Activated naive CD8-positive, alpha-beta T cell treated with anti-CD3 and anti-CD28 coated beads for 36 hours (primary cell): ENCODE results near the gene LDLRAD4. TPM values are rescaled to one million over a fixed set of nuclear protein-coding genes. Genes with fewer than 3 reads are reported as not detected.
A peak's percentile ranks its signal among the peaks of the same experiment; 100 is the strongest.

Experiments used
- DNase-seq: peaks from one replicate; pipeline ENCODE4 v3.0.0; 2021
- H3K27ac Mint-ChIP-seq: one replicate; pipeline ENCODE4 v1.8.0; 2022; ENCODE audit warnings: mild to moderate bottlenecking, moderate library complexity, mixed read lengths
- H3K27me3 Mint-ChIP-seq: one replicate; pipeline ENCODE4 v1.8.0; 2022; ENCODE audit warnings: mild to moderate bottlenecking, mixed read lengths
- H3K36me3 Mint-ChIP-seq: one replicate; pipeline ENCODE4 v1.8.0; 2021; ENCODE audit warnings: mild to moderate bottlenecking, mixed read lengths
- H3K4me1 Mint-ChIP-seq: one replicate; pipeline ENCODE4 v1.8.0; 2021; ENCODE audit warnings: mixed read lengths
- H3K4me3 Mint-ChIP-seq: one replicate; pipeline ENCODE4 v1.8.0; 2022; ENCODE audit warnings: mild to moderate bottlenecking, moderate library complexity, mixed read lengths
- H3K9me3 Mint-ChIP-seq: one replicate; pipeline ENCODE4 v1.8.0; 2022; ENCODE audit warnings: mixed read lengths
- total RNA-seq, 2 experiments: library from RNA; stranded (reverse); gene quantifications; one replicate each; pipeline ENCODE4 v1.2.3, GENCODE V29; 2021

The LDLRAD4 gene
- total RNA-seq, 2 experiments from 2014 or later = 27.4 to 27.5 TPM

DNA sequence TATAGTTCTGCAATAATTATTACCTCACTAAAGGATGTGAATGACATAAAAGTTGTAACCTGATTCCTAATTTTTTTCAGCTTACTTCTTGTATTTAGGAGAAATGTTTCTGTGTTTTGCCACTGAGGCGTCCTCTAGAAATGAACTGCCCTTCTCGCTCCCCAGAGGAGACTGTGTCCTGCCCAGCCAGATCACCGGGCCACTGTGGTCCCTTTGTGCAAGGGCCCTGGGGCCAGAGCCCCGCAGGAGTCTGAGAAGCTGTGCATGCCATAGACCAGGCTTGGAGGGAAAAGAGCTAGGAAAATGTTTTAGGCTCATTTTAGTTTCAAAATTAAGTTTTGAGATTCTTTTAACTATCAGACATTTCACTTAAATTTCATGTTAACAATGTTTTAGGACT is 31.1 kb upstream of the LDLRAD4 start:
- Mint-ChIP-seq H3K27me3 (no peaks in the 10 kb centered on the region), H3K36me3 (no peaks in the 10 kb centered on the region), H3K9me3 (no peaks in the 10 kb centered on the region), H3K4me1 (no peaks in the 10 kb centered on the region), H3K27ac (no peak overlapping the region), H3K4me3 (no peak overlapping the region)
- no peak for DNase-seq

DNA sequence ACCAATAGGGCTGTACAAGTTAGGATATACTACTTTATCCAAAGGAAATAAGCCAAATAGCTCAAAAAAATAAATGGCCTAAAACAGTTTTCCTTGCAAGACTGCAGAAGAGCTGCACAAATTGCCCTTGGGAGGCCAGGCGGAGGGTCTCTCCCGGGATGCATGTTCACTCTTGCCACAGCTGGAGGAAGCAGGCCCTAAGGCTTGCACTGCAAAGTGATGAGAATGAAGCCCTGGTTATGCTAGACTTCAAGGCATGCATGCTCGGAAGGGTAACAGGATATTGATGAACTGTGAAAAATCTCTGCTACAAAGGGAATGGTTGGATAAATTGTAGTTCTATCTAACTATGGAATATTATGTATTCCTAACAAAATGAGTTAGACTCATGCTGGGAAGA is 27.5 kb upstream of the LDLRAD4 start:
- Mint-ChIP-seq H3K9me3 (no peaks in the 10 kb centered on the region), H3K4me3 (no peak overlapping the region), H3K27ac (no peak overlapping the region), H3K36me3 (no peaks in the 10 kb centered on the region), H3K4me1 (no peaks in the 10 kb centered on the region), H3K27me3 (no peaks in the 10 kb centered on the region)
- DNase-seq = no peak

- no peak overlapping the region for H3K4me3 Mint-ChIP-seq
- H3K27me3 Mint-ChIP-seq = no peaks in the 10 kb centered on the region
- no peak for DNase-seq
- H3K36me3 Mint-ChIP-seq = no peaks in the 10 kb centered on the region
- peaks cover 2% of the 10 kb centered on the region for H3K9me3 Mint-ChIP-seq
- H3K27ac Mint-ChIP-seq = no peak overlapping the region
- H3K4me1 Mint-ChIP-seq = no peaks in the 10 kb centered on the region
Measured at GRCh38 chr18:13191779-13192178, 26.8 kb upstream of the LDLRAD4 start.

- Mint-ChIP-seq H3K9me3 (peaks cover 2% of the 10 kb centered on the region), H3K27ac (no peak overlapping the region)
Measured at GRCh38 chr18:13192970-13193369, 25.6 kb upstream of the LDLRAD4 start.

DNA sequence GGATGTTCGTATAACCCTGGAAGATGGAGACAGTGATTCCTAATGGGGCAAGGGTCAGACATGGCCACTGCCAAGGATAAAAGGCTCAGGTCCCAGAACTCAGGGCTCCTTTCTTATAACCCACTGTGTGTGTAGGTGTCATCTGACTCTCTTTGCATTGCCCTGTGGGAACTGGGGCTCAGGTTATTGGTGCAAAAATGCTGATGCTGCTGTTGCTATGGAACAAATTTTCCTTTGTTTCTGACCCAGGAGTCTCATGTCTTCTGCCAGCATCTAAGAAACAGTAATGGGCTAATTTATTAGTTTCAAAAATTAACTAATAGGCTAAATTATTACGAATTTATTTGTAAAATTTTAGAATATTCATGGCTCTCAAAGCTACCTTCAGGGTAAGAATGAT is 24.3 kb upstream of the LDLRAD4 start:
- DNase-seq = no peak

More at GRCh38 chr18:13192970-13193369, 25.6 kb upstream of the LDLRAD4 start:
- no peaks in the 10 kb centered on the region for H3K4me1 Mint-ChIP-seq
- no peak for DNase-seq
- no peaks in the 10 kb centered on the region for H3K27me3 Mint-ChIP-seq
- no peak overlapping the region for H3K4me3 Mint-ChIP-seq
- H3K36me3 Mint-ChIP-seq = no peaks in the 10 kb centered on the region

DNA sequence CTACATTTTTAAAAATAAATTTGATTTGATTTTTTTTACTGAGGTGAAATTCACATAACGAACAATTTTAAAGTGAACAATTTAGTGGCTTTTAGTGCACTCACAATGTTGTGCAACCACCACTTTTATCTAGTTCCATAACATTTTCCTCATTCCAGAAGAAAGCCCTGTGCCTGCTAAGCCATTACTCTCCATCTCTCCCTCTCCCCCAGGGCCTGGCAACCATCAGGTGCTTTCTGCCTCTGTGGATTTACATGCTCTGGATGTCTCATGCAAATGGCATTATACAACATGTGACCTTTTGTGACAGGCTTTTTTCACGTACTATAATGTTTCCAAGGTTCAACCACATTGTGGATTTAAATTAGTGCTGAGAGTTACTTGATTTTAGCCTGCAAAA is 19.9 kb upstream of the LDLRAD4 start:
- H3K4me1 Mint-ChIP-seq = no peaks in the 10 kb centered on the region
- H3K36me3 Mint-ChIP-seq = peaks cover 7% of the 10 kb centered on the region
- no peak overlapping the region for H3K27ac Mint-ChIP-seq
- H3K9me3 Mint-ChIP-seq = peaks cover 22% of the 10 kb centered on the region
- no peak for DNase-seq
- H3K4me3 Mint-ChIP-seq = no peak overlapping the region
- H3K27me3 Mint-ChIP-seq = no peaks in the 10 kb centered on the region

More for the DNA sequence above, 24.3 kb upstream of the LDLRAD4 start:
- Mint-ChIP-seq H3K36me3 (no peaks in the 10 kb centered on the region), H3K4me1 (no peaks in the 10 kb centered on the region), H3K4me3 (no peak overlapping the region), H3K9me3 (peaks cover 6% of the 10 kb centered on the region), H3K27me3 (no peaks in the 10 kb centered on the region), H3K27ac (no peak overlapping the region)

GRCh38 chr18:13199169-13199568 is 19.4 kb upstream of the LDLRAD4 start:
- H3K36me3 Mint-ChIP-seq = peaks cover 7% of the 10 kb centered on the region
- no peak for DNase-seq
- H3K9me3 Mint-ChIP-seq = peaks cover 22% of the 10 kb centered on the region
- H3K27ac Mint-ChIP-seq = no peak overlapping the region
- no peaks in the 10 kb centered on the region for H3K27me3 Mint-ChIP-seq
- no peak overlapping the region for H3K4me3 Mint-ChIP-seq
- H3K4me1 Mint-ChIP-seq = no peaks in the 10 kb centered on the region

GRCh38 chr18:13201292-13201691 is 17.3 kb upstream of the LDLRAD4 start:
- Mint-ChIP-seq H3K36me3 (peaks cover 7% of the 10 kb centered on the region), H3K27me3 (peaks cover 10% of the 10 kb centered on the region), H3K9me3 (peaks cover 20% of the 10 kb centered on the region), H3K27ac (no peak overlapping the region), H3K4me1 (no peaks in the 10 kb centered on the region), H3K4me3 (no peak overlapping the region)
- no peak for DNase-seq

GRCh38 chr18:13202571-13202970 is 16.0 kb upstream of the LDLRAD4 start:
- Mint-ChIP-seq H3K9me3 (peaks cover 20% of the 10 kb centered on the region), H3K27ac (no peak overlapping the region)

DNA sequence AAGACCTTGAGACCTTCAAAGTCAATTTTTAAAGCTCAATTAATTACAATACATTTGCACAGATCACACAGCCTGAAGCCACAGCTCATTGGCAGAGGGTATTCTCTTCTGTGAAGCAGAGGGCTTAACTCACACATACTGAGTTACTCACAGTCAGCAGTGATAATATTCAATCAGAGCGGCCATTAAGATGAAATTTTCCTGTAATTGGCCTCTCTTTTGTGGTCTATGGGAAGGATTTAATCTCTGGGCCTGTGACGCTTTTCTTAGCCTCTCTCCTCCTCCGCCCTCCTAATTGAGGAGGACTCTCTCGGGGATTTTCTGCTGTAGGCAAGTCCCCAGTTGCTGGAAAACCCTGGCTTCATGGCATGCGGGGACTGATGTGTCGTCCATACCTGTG is 12.3 kb upstream of the LDLRAD4 start:
- Mint-ChIP-seq H3K4me3 (no peak overlapping the region), H3K27me3 (peaks cover 35% of the 10 kb centered on the region), H3K36me3 (no peaks in the 10 kb centered on the region), H3K9me3 (no peaks in the 10 kb centered on the region), H3K27ac (no peak overlapping the region), H3K4me1 (peaks cover 9% of the 10 kb centered on the region)
- DNase-seq = no peak

More at GRCh38 chr18:13202571-13202970, 16.0 kb upstream of the LDLRAD4 start:
- Mint-ChIP-seq H3K4me1 (peaks cover 4% of the 10 kb centered on the region), H3K4me3 (no peak overlapping the region), H3K36me3 (peaks cover 7% of the 10 kb centered on the region), H3K27me3 (peaks cover 16% of the 10 kb centered on the region)
- no peak for DNase-seq

GRCh38 chr18:13207294-13207693 is 11.3 kb upstream of the LDLRAD4 start:
- Mint-ChIP-seq H3K27me3 (peaks cover 35% of the 10 kb centered on the region), H3K4me3 (no peak overlapping the region)
- DNase-seq = no peak

GRCh38 chr18:13211534-13211933 is 7.0 kb upstream of the LDLRAD4 start:
- Mint-ChIP-seq H3K9me3 (no peaks in the 10 kb centered on the region), H3K4me3 (no peak overlapping the region), H3K27ac (no peak overlapping the region), H3K27me3 (peaks cover 40% of the 10 kb centered on the region), H3K36me3 (no peaks in the 10 kb centered on the region), H3K4me1 (peaks cover 15% of the 10 kb centered on the region)
- no peak for DNase-seq

More at GRCh38 chr18:13207294-13207693, 11.3 kb upstream of the LDLRAD4 start:
- Mint-ChIP-seq H3K27ac (no peak overlapping the region), H3K9me3 (no peaks in the 10 kb centered on the region), H3K36me3 (no peaks in the 10 kb centered on the region), H3K4me1 (peaks cover 9% of the 10 kb centered on the region)

- H3K36me3 Mint-ChIP-seq = no peaks in the 10 kb centered on the region
- no peak overlapping the region for H3K4me3 Mint-ChIP-seq
- H3K9me3 Mint-ChIP-seq = no peaks in the 10 kb centered on the region
- H3K4me1 Mint-ChIP-seq = peaks cover 10% of the 10 kb centered on the region
- H3K27ac Mint-ChIP-seq = no peak overlapping the region
- DNase-seq = no peak
- H3K27me3 Mint-ChIP-seq = peaks cover 34% of the 10 kb centered on the region
Measured at GRCh38 chr18:13213036-13213795, 5.3 kb upstream of the LDLRAD4 start.

DNA sequence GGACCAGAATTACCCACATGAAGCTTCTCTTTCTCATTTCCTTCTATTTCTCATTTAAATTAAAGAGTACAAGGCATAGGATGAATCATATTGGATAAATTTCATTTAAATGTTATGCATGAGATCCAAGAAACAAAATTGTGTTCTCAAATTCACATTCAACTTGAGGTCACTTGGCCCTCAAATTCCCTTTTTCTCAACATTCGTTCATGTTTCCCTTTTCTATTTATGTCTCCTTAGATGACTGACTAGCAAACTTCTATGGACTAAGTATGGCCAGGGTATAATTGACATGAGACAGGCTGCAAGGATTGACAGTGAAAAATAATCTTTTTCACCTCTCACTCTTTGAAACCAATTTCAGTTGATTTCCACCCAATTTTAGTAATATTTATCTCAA is 4.0 kb upstream of the LDLRAD4 start:
- Mint-ChIP-seq H3K27me3 (peaks cover 28% of the 10 kb centered on the region), H3K4me3 (no peak overlapping the region)

GRCh38 chr18:13216092-13216582 is 2.4 kb upstream of the LDLRAD4 start:
- Mint-ChIP-seq H3K4me1 (peaks cover 31% of the 10 kb centered on the region), H3K9me3 (no peaks in the 10 kb centered on the region), H3K27ac (no peak overlapping the region), H3K4me3 (peak overlapping the region; percentile 81), H3K36me3 (peaks cover under 1% of the 10 kb centered on the region), H3K27me3 (peaks cover 40% of the 10 kb centered on the region)
- peak; percentile 46 for DNase-seq

More for the DNA sequence above, 4.0 kb upstream of the LDLRAD4 start:
- Mint-ChIP-seq H3K9me3 (no peaks in the 10 kb centered on the region), H3K36me3 (no peaks in the 10 kb centered on the region), H3K4me1 (peaks cover 16% of the 10 kb centered on the region), H3K27ac (no peak overlapping the region)
- no peak for DNase-seq
